SU-DHL-6 (cell line): ENCODE results near the gene B3GAT1.

Source experiments
- H2AFZ ChIP-seq: fragments of 200-600 bp; sonication (generic); 2 replicates; pipeline ENCODE4 v1.6.1; 2014; ENCODE audit warnings: low read depth, mild to moderate bottlenecking, moderate library complexity, mixed read lengths, antibody characterized with exemption, low read length; ENCODE audit not compliant: severe bottlenecking
- H3F3A ChIP-seq: fragments of 200-600 bp; shearing (Covaris generic); 2 replicates; pipeline ENCODE4 v1.6.0; 2016; ENCODE audit warnings: antibody characterized with exemption, mild to moderate bottlenecking; ENCODE audit not compliant: insufficient read depth
- H3K27ac ChIP-seq: fragments of 200-600 bp; sonication (generic); 2 replicates; pipeline ENCODE4 v1.5.1; 2016; ENCODE audit warnings: low read depth, mild to moderate bottlenecking, low read length, moderate library complexity, mixed read lengths
- H3K27me3 ChIP-seq: fragments of 200-600 bp; sonication (generic), shearing (Covaris generic); 2 replicates; pipeline ENCODE4 v1.6.0; 2014; ENCODE audit warnings: mild to moderate bottlenecking, low read length
- H3K36me3 ChIP-seq: fragments of 200-600 bp; sonication (generic); 2 replicates; pipeline ENCODE4 v1.6.1; 2014; ENCODE audit warnings: mild to moderate bottlenecking, low read length, mixed read lengths
- H3K4me2 ChIP-seq: fragments of 300-600, 200-600 bp; shearing (Covaris generic), sonication (generic); 2 replicates; pipeline ENCODE4 v1.6.0; 2014; ENCODE audit warnings: low read length, low read depth, mild to moderate bottlenecking; ENCODE audit not compliant: poor library complexity, severe bottlenecking
- H3K4me3 ChIP-seq: fragments of 200-600 bp; sonication (generic); 2 replicates; pipeline ENCODE4 v1.5.1; 2014; ENCODE audit warnings: antibody characterized with exemption, low read length, mild to moderate bottlenecking, mixed read lengths; ENCODE audit not compliant: insufficient read depth, poor library complexity, severe bottlenecking
- H3K79me2 ChIP-seq: fragments of 200-600 bp; sonication (generic); 2 replicates; pipeline ENCODE4 v1.6.1; 2014; ENCODE audit warnings: mild to moderate bottlenecking, low read length, moderate library complexity; ENCODE audit not compliant: insufficient read depth
- H3K9ac ChIP-seq: fragments of 200-600 bp; sonication (generic); 2 replicates; pipeline ENCODE4 v1.7.0; 2014; ENCODE audit warnings: mild to moderate bottlenecking, low read length
- H3K9me2 ChIP-seq: fragments of 200-600 bp; sonication (generic); replicated peaks from 2 replicates; pipeline ENCODE4 v1.6.1; 2014; ENCODE audit warnings: low read length; ENCODE audit not compliant: insufficient read depth
- H3K9me3 ChIP-seq: fragments of 200-600 bp; sonication (generic); 2 replicates; pipeline ENCODE4 v1.6.1; 2014; ENCODE audit warnings: low read length, mixed read lengths; ENCODE audit not compliant: insufficient read depth
- H4K20me1 ChIP-seq: fragments of 200-600 bp; sonication (generic); 2 replicates; pipeline ENCODE4 v1.6.1; 2014; ENCODE audit warnings: low read depth, mild to moderate bottlenecking, antibody characterized with exemption, low read length, moderate library complexity, mixed read lengths
- EZH2phosphoT487 ChIP-seq: fragments of 200-600 bp; sonication (generic), shearing (Covaris generic); conservative IDR thresholded peaks from 2 replicates; pipeline ENCODE4 v1.6.1; 2018; ENCODE audit warnings: mild to moderate bottlenecking, antibody characterized with exemption, low read length, moderate library complexity, mixed read lengths
- TF ChIP-seq, protein P1 (sequence below): fragments of 200-600 bp; sonication (generic); IDR thresholded peaks from one replicate; pipeline ENCODE4 v1.5.1; 2017; ENCODE audit warnings: antibody characterized with exemption, mild to moderate bottlenecking, low read length, moderate library complexity; ENCODE audit not compliant: insufficient read depth, poor library complexity, severe bottlenecking

Gene B3GAT1

DNA sequence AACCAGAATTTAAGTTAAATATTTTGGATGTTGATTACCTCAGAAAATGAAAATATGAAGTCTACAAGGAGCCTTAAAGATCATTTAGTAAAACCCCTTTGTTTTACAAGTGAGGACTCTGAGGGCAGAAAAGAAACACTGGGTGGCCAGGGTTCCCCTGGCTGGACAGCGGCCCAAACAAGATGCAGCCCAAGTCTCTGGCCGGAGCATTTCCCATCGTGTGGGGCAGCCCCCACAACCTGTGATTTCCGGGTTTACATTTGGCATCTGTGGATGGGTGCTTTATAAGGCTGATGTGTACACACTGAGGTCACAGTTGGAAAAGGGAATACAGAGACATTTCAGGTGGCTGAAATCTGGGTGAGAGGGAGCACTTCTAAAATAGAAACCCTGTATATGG is 28.8 kb upstream of the B3GAT1 start:
- no peak overlapping the region for H2AFZ ChIP-seq
- no peaks in the 10 kb centered on the region for H3F3A ChIP-seq
- no peak overlapping the region for H3K9ac ChIP-seq

GRCh38 chr11:134438542-134439537 is 26.8 kb upstream of the B3GAT1 start:
- Histone ChIP-seq H3K9ac (no peak overlapping the region), H3K36me3 (no peaks in the 10 kb centered on the region), H3K4me3 (no peak overlapping the region), H4K20me1 (no peaks in the 10 kb centered on the region), H3K79me2 (no peaks in the 10 kb centered on the region), H3K27ac (no peak overlapping the region), H3F3A (no peaks in the 10 kb centered on the region), H3K27me3 (no peaks in the 10 kb centered on the region), H3K9me3 (no peaks in the 10 kb centered on the region), H2AFZ (no peak overlapping the region), H3K9me2 (no peaks in the 10 kb centered on the region), H3K4me2 (no peak overlapping the region)
- TF ChIP-seq, protein P1, sequence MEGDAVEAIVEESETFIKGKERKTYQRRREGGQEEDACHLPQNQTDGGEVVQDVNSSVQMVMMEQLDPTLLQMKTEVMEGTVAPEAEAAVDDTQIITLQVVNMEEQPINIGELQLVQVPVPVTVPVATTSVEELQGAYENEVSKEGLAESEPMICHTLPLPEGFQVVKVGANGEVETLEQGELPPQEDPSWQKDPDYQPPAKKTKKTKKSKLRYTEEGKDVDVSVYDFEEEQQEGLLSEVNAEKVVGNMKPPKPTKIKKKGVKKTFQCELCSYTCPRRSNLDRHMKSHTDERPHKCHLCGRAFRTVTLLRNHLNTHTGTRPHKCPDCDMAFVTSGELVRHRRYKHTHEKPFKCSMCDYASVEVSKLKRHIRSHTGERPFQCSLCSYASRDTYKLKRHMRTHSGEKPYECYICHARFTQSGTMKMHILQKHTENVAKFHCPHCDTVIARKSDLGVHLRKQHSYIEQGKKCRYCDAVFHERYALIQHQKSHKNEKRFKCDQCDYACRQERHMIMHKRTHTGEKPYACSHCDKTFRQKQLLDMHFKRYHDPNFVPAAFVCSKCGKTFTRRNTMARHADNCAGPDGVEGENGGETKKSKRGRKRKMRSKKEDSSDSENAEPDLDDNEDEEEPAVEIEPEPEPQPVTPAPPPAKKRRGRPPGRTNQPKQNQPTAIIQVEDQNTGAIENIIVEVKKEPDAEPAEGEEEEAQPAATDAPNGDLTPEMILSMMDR = no peak
- TF ChIP-seq EZH2phosphoT487 = no peak

More for the DNA sequence above, 28.8 kb upstream of the B3GAT1 start:
- Histone ChIP-seq H3K27ac (no peak overlapping the region), H3K79me2 (no peaks in the 10 kb centered on the region), H3K27me3 (no peaks in the 10 kb centered on the region), H3K36me3 (no peaks in the 10 kb centered on the region), H4K20me1 (no peaks in the 10 kb centered on the region), H3K9me2 (no peaks in the 10 kb centered on the region), H3K4me2 (no peak overlapping the region), H3K9me3 (no peaks in the 10 kb centered on the region), H3K4me3 (no peak overlapping the region)
- no peak for TF ChIP-seq EZH2phosphoT487
- TF ChIP-seq, protein P1 = no peak

GRCh38 chr11:134437821-134438220 is 25.8 kb upstream of the B3GAT1 start:
- no peaks in the 10 kb centered on the region for H3F3A ChIP-seq
- no peak for TF ChIP-seq EZH2phosphoT487
- TF ChIP-seq, protein P1 = no peak
- no peaks in the 10 kb centered on the region for H3K36me3 ChIP-seq
- H3K27ac ChIP-seq = no peak overlapping the region
- H2AFZ ChIP-seq = no peak overlapping the region
- no peak overlapping the region for H3K4me2 ChIP-seq
- no peaks in the 10 kb centered on the region for H3K9me2 ChIP-seq
- H3K79me2 ChIP-seq = no peaks in the 10 kb centered on the region
- H3K4me3 ChIP-seq = no peak overlapping the region
- no peaks in the 10 kb centered on the region for H3K27me3 ChIP-seq
- H3K9me3 ChIP-seq = no peaks in the 10 kb centered on the region
- no peaks in the 10 kb centered on the region for H4K20me1 ChIP-seq
- H3K9ac ChIP-seq = no peak overlapping the region
